Chondrocyte (in vitro differentiated cells): ENCODE data around the gene KIAA1328. TPM values are rescaled to one million over a fixed set of nuclear protein-coding genes. Genes with fewer than 3 reads are reported as not detected.

Source experiments
- DNase-seq: peaks from one replicate; pipeline ENCODE4 v3.0.0; 2021; ENCODE audit warnings: mixed read lengths, low spot score
- H3K27ac Mint-ChIP-seq: one replicate; pipeline ENCODE4 v1.8.0; 2021; ENCODE audit warnings: mild to moderate bottlenecking, moderate library complexity, mixed read lengths; ENCODE audit not compliant: unreplicated experiment
- H3K27me3 Mint-ChIP-seq: 2 replicates; pipeline ENCODE4 v1.8.0; 2021; ENCODE audit warnings: low read depth, mixed read lengths
- H3K36me3 Mint-ChIP-seq: 2 replicates; pipeline ENCODE4 v1.8.0; 2021; ENCODE audit warnings: low read depth, mixed read lengths
- H3K4me1 Mint-ChIP-seq: 2 replicates; pipeline ENCODE4 v1.8.0; 2021; ENCODE audit warnings: low read depth, mild to moderate bottlenecking, mixed read lengths
- H3K4me3 Mint-ChIP-seq: one replicate; pipeline ENCODE4 v1.8.0; 2021; ENCODE audit warnings: mild to moderate bottlenecking, moderate library complexity, mixed read lengths; ENCODE audit not compliant: unreplicated experiment
- H3K9me3 Mint-ChIP-seq: 2 replicates; pipeline ENCODE4 v1.8.0; 2021; ENCODE audit warnings: low read depth, mixed read lengths
- total RNA-seq: library from RNA; stranded (reverse); gene quantifications from 3 replicates; pipeline ENCODE4 v1.2.1, GENCODE V29; 2021
- TF ChIP-seq, protein P1 (sequence below): fragments of 200-600 bp; sonication (generic); IDR thresholded peaks from 2 replicates; pipeline ENCODE4 v1.5.0; 2021; ENCODE audit warnings: antibody characterized with exemption, mild to moderate bottlenecking, moderate library complexity

Gene KIAA1328
- total RNA-seq, 1 donor from 2014 or later: 6.3 TPM

DNA sequence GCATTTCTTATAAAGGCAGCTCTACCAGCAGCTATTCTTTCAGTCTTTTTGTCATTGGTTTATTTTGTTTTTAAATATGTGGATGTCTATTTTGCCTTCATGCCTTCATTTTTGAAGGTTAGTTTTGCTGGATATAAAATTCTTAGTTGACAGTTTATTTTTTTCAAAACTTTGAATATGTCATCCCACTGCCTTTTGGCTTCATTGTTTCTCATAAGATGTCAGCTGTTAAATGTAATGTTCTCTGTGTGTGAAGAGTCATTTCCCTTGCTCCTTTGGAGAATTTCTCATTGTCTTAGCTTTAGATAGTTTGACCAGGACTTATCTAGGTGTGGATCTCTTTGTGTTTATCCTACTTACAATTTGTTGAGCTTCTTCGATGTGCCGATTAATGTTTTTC lies 213.5 kb downstream of the KIAA1328 start:
- Mint-ChIP-seq H3K27ac (no peak overlapping the region), H3K27me3 (no peaks in the 10 kb centered on the region), H3K4me1 (no peaks in the 10 kb centered on the region), H3K36me3 (peaks cover 17% of the 10 kb centered on the region), H3K4me3 (no peak overlapping the region), H3K9me3 (peaks cover 25% of the 10 kb centered on the region)
- no peak for DNase-seq
- TF ChIP-seq, protein P1, sequence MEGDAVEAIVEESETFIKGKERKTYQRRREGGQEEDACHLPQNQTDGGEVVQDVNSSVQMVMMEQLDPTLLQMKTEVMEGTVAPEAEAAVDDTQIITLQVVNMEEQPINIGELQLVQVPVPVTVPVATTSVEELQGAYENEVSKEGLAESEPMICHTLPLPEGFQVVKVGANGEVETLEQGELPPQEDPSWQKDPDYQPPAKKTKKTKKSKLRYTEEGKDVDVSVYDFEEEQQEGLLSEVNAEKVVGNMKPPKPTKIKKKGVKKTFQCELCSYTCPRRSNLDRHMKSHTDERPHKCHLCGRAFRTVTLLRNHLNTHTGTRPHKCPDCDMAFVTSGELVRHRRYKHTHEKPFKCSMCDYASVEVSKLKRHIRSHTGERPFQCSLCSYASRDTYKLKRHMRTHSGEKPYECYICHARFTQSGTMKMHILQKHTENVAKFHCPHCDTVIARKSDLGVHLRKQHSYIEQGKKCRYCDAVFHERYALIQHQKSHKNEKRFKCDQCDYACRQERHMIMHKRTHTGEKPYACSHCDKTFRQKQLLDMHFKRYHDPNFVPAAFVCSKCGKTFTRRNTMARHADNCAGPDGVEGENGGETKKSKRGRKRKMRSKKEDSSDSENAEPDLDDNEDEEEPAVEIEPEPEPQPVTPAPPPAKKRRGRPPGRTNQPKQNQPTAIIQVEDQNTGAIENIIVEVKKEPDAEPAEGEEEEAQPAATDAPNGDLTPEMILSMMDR: no peak

DNA sequence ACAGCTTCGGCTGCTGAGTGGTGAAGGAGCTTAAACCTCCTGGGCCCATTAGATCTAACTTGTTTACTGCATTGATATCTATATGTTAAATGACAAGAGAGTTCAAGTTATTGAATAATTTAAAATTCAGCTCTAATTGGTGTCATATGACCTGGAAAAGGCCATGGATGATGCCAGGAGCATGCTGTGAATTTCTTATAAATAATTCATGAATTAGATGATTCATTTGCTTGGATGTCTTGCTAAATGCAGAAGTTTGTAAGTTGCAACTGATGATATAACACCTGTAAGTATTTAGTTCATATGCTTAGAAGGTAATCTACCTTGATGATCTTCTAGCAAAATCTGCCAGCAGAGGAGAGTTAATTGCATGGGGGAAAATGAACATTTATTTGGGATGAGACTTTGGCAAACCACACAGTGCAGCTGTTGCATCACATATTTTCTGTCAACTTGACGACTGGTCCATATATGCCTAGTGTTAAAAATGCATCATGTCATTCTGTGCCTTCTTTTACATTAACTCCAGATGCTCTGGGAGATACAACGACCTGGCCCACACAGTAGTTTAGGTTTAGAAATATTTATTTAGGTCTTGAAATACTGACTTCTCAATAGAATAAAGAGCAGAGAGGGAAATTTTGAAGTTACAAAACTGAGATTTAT lies 226.3 kb downstream of the KIAA1328 start:
- Mint-ChIP-seq H3K36me3 (peaks cover 5% of the 10 kb centered on the region), H3K4me3 (no peak overlapping the region), H3K4me1 (no peaks in the 10 kb centered on the region), H3K9me3 (peaks cover 9% of the 10 kb centered on the region), H3K27ac (no peak overlapping the region), H3K27me3 (no peaks in the 10 kb centered on the region)
- TF ChIP-seq, protein P1: no peak
- no peak for DNase-seq

DNA sequence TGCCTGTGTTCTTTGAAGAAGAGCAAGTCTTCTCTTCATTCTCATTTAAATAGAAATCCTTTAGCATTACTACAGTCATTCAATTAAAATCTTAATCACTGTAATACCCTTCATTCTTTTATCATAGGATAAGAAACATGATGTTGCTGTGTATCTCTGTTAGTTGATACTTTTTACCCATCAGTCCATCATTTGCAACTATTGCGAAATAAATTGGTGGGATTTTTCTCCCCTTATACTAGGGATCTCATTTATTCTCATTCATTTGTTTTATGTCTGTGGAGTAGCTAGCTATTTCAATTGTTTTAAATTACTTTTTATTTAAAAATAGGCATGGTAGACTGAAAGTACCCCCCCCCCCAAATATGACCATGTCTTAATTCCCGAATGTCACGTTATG lies 235.3 kb downstream of the KIAA1328 start:
- Mint-ChIP-seq H3K4me3 (no peak overlapping the region), H3K36me3 (peaks cover 10% of the 10 kb centered on the region), H3K27ac (no peak overlapping the region), H3K27me3 (no peaks in the 10 kb centered on the region), H3K9me3 (peaks cover 4% of the 10 kb centered on the region), H3K4me1 (peaks cover 3% of the 10 kb centered on the region)
- TF ChIP-seq, protein P1: no peak
- no peak for DNase-seq

DNA sequence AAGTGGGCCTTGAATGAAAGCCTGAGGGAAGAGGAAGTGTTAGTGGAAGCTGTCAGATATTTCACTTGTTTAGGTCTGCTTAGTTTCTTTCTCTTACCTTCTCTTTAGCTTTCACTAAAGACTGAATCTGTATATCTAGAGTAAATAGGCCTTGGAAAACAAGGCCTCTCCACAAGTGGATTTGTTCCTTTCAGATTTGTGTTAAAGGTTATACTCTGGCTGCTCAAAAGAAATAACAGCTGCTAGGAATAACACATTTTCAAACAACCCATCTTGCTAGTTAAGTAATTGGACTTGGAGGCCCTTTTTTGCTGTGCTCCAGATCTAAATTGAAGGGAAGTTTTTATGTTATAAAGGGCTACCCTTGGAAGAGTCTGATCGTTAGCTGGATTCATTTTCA lies 236.3 kb downstream of the KIAA1328 start:
- Mint-ChIP-seq H3K4me3 (no peak overlapping the region), H3K36me3 (peaks cover 7% of the 10 kb centered on the region), H3K27me3 (no peaks in the 10 kb centered on the region), H3K4me1 (peaks cover 3% of the 10 kb centered on the region), H3K27ac (no peak overlapping the region), H3K9me3 (no peaks in the 10 kb centered on the region)
- TF ChIP-seq, protein P1: no peak
- no peak for DNase-seq

DNA sequence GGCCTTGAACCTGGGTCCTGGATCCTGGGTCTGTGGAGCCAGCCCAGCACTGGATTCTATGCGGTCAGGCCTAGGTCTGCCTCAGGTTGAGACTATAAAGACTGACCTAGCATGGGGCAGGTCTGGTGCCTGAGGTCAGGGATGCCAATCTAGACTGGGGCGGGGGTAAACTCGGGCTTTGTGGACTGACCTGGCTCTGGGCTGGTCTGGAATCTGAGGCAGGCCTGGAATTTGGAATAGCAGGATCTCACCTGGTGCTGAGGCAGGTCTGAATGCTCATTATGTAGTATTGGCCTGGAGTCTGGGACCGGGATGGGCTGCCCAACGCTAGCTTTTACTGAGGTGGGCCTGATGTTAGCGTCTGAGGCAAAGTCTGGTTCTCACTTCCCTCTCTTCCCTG lies 256.0 kb downstream of the KIAA1328 start:
- Mint-ChIP-seq H3K4me3 (no peak overlapping the region), H3K27ac (no peak overlapping the region), H3K27me3 (no peaks in the 10 kb centered on the region), H3K4me1 (no peaks in the 10 kb centered on the region), H3K9me3 (no peaks in the 10 kb centered on the region), H3K36me3 (no peaks in the 10 kb centered on the region)
- TF ChIP-seq, protein P1: no peak
- no peak for DNase-seq
